Thoracic aorta (tissue), 2 donors: Measurements from ENCODE around the gene RNF113B. TPM values are rescaled to one million over a fixed set of nuclear protein-coding genes. Genes with fewer than 3 reads are reported as not detected.

Experiments used
- total RNA-seq, 2 donors: library from RNA; depleted of rRNA; stranded (reverse); fragments of >200 nt; gene quantifications; one replicate each; pipeline versions ENCODE4 v1.1.0 to v1.2.3, GENCODE V29; 2016

RNF113B gene
- total RNA-seq, 2 donors from 2014 or later = not detected

Other genes with a start within 250 kb of the RNF113B start
- gene IPO5, start 223.6 kb downstream of the RNF113B start, total RNA-seq = 100 to 1,000 TPM; 110 to 131 TPM
- 10 to 100 TPM; 17.6 to 30.3 TPM for gene FARP1, start 34.2 kb downstream of the RNF113B start, total RNA-seq